ENCODE results near the gene C1QTNF6. TPM values are rescaled to one million over a fixed set of nuclear protein-coding genes. Genes with fewer than 3 reads are reported as not detected.

The C1QTNF6 gene
- total RNA-seq, 2 donors from 2014 or later = 1.8 to 2.9 TPM

DNA sequence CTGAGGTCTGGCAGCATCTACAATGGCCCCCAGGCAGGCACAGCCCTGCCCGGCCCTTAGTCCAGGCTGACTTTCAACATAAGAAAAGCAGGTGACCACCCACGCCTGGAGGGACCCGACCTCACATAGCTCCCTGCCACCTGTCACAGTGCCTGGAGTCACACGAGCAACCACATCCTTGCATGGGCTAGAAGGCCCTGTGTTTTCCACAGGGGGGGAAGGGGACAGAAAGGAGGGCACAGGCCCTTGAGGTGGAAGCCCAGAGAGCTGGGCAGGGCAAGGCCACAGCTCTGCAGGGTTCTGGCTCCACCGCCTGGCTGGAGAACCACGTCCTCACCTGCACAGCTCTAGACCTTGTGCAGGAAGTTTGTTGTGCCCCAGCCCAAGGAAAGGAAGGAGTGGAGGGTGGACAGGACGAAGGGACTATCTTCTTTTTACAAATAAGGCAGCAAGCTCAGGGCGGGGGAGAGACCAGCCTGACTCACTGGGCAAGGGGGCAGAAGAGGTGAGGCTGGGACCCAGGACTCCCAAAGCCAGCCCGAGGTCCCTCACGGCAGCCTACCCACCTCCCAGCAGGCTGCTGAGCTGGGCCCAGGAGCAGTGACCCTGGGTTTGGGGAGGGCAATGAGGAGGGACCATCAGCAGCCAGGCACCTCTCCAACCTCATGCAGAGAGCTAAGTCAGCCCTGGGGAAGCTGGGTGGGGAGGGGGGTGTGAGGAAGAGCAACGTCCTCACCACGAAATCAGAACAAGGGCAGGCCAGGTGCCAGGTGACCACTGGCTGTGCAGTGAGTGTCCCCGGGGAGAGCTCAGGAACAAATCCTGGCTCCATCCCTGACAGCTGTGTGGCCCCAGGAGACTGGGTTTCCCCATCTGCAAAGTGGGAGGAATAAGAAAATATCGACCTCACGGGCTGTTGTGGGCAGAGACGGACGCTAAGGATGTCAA, 4.3 kb downstream of the C1QTNF6 start:
- ATAC-seq = no peak
- DNase-seq = peak; percentile 13
- intact Hi-C loops (cut with DNase I) = no loop called here

DNA sequence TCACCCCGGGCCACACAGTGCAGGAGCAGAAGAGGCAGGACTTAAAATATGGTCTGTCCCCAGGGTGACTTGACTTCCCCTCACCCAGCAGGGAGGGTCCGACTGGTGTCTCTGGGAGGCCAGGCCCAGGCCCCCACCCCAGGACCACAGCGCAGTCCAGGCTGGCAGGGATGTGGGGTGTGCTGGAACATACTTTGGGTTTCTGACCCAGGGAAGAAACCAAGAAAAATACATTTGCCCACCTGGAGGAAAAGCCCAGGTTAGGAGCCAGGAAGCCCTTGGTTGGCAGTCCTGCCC, 5.2 kb downstream of the C1QTNF6 start:
- DNase-seq (peak; percentile 7), ATAC-seq (no peak)
- intact Hi-C loops (cut with DNase I) = no loop called here

DNA sequence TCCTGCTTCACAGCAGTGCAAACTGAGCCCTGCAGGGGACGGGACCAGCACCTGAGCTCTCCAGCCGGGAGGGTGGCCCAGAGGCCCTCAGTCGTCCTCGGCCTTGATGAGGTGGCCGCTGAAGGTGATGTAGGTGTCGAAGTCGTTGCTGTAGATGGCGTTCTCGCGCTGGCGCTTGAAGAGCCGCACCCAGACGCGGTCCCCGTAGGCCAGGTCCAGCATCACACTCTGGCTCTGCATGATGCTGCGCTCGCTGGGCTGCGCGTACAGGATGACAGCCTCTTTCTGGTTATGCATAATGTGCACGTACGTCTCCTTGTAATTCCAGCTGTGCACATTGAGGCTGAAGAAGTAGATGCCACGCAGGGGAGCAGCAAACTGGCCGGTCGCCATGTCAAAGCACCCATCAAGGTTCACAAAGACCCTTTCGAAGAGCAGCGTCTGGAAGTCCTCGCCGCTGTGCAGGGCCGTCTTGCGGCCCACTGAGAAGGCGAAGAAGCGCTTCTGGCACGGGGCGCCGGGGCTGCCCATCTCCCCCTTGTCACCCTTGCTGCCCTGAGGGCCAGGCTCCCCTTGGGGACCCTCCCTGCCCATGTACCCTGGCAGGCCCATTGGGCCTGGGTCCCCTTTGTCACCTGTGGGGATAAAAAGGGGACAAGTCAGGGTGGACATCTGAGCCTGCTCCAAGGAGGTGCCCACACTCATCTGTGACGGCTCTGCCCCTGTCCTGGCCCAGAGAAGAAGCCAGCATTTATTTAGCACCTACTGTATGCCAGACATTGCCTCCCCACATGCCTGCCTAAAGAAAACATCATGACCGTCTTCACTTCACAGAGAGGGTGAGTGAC, 5.7 kb downstream of the C1QTNF6 start:
- DNase-seq (peak; percentile 8), ATAC-seq (no peak)

DNA sequence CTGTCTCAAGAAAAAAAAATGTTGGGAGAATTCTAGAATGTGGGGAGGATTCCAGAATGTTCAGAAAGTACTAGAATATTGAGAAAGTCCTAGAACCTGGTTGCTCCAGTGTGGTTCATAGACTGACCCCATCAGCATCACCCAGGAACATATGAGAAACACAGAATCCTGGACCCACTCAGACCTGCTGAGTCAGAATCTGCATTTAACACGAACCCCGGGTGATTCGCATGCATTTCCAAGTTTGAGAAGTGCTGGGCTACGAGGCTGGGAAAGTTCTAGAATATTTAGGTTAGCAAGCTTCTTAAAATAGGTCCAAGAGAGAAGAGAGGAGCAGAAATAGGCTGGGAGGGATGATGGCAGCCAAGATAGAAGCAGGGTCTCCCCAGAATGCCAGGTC, 6.4 kb downstream of the C1QTNF6 start:
- intact Hi-C loops (cut with DNase I) = no loop called here
- ATAC-seq = no peak
- peak; percentile 6 for DNase-seq

More for the DNA sequence above, 5.7 kb downstream of the C1QTNF6 start:
- intact Hi-C loops (cut with DNase I) = no loop called here

DNA sequence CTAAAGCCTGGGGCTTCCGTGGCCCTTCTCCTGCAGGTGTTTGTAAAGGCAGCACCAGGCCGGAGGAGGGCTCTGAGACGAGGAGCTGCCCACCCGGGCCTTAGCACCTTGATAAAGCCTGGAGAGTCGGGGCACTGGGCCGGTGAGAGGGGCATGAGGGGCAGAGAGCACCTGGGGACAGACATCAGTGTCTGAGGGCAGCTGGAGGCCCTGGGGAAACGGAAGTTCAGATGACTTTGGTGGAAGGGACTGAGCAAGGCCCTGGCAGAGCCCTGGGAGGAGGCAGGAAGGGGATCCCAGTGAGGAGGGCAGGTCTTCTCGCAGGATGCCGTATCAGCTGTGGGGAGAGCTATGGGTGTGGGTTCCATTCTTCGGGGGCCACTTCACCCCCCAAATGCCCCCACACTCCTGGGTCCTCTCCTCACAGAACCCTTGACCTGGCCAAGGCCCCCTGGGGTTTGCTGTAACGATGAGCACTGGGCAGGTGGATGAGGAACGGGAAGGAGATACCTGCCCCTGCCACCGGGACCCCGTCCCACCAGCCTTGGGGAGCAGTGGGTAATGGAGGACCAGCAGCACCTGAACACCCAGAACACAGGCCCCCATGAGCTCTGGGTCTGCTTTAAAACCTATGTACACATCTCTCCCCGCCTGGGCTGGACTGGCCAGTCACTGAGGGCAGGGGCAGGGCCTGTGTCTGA, 7.4 kb downstream of the C1QTNF6 start:
- DNase-seq (peak; percentile 20), ATAC-seq (no peak)
- intact Hi-C loops (cut with DNase I) = no loop called here

DNA sequence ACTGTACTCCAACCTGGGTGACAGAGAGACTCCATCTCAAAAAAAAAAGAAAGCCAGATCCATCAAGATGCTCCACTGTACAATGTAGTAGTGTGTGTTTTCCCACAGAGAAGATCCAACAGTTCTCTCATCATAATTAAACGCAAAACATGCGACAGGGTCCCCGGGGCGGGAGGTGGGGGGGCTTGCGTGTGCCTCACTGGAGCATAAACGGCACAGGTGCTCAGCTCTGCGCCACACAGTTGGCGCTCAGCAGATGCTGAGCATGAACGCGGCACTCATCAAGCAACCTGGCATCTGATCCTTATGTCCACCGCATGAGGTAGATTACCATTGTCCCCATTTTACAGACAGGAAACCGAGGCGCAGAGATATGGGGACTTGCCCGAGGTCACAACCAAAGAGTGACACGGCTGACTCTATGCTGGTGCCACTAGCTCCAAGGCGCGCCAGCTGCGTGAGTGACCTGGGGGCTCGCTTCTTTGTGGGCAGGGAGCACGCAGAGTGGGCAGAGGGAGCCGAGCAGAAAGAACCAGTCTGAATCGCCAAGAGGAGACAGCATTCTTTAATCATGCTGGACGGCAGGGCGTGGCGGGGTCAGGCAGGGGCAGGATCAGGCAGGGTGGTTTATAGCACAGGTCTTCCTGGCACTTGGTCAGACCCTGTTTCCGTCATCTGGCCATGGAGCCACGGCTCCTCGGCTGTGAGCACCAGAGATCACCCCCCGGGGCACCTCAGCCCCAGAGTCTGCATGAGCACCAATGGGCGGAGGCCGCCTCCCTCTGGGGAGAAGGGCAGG, 8.2 kb downstream of the C1QTNF6 start:
- DNase-seq (peak; percentile 30), ATAC-seq (no peak)
- intact Hi-C loops (cut with DNase I) = no loop called here

DNA sequence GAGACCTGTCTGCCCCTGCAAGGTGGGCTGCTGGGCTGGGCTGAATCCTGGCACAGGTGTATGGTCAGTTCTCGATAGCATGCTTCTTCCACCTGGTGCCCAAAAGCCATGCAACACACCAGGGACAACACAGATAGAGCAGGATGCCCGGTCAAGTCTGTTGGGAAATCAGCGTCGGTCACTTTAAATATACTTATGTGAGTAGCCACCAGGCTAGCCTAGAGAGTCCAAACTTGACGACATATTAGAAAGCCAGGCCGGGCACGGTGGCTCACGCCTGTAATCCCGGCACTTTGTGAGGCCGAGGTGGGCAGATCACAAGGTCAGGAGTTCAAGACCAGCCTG, 8.9 kb downstream of the C1QTNF6 start:
- intact Hi-C loops (cut with DNase I) = no loop called here
- DNase-seq (peak; percentile 11), ATAC-seq (no peak)

DNA sequence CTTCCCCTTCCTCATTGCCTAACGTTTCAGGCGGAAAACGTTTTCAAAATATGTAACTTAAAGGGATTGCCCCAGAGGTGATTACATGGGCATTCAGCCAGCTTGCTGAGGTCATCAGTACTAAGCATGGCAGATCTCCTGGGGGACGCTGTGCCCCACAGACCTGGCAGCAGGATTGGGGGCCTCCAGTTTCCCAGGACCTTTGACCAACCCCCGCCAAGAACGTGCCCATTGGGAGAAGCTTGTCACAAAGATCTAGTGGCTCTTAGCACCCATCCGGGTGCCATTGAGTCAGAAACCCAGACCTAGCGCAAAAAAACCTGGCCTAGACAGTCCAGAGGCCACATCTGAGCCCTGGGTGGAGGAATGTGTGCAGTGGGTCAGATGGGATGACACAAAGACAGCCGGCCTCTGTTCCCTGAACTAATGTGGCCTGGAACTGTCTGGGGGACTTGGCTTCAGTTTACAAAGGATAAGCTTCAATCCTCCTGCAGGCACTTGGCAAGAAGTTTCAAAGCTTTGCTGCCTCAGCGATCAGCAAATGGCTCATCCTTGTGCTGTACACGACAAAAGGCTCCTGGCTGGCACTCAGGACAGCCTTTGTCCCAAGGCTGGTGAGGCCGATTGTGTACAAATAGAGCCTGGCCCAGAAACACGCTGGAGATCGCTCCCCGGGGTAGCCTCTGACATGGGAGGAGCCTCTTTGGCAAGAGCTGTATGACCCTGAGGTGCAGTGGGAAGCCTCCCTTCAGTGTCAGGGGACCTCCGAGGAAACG, 9.5 kb downstream of the C1QTNF6 start:
- DNase-seq (peak; percentile 34), ATAC-seq (peak; percentile 24 to 41)

DNA sequence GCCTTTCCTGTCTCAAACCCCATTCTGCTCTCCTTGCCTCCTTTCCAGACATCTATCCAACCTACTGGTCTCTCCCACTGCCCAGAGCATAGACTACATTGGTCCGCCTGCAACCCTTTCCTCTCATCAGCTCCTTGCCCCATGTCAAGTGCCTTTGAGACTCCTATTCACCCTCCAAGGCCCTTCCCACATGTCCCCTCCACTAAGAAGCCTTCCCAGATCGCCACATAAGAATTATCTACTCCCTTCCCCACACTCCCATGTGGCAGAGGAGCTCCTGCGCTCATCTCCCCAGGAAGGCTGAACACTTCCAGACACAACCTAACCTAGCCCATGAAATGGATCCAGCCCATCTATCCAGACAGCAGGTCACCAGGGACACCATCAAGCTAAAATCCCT, 10.3 kb downstream of the C1QTNF6 start:
- no peak for DNase-seq
- ATAC-seq = no peak
- intact Hi-C loops (cut with DNase I) = no loop called here

More for the DNA sequence above, 9.5 kb downstream of the C1QTNF6 start:
- intact Hi-C loops (cut with DNase I) = no loop called here

DNA sequence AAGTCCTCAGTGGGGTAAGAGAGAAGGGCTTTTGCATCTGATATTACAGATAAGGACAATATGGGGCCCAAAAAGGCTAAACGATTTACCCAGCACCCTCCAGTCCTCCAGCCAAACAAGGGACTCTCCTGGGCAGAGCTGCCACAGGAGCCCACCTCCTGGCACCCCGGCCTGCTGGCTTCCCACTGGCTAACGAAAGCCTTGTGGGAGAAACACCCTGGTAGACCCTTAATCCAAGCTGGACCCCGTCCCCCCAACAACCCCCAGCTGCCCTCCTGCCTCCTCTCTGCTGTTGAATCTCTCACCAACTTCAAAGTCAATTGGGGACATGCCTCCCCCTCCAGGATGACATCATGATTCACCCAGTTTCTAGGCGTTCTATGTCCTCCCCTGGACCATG, 10.8 kb downstream of the C1QTNF6 start:
- DNase-seq (no peak), ATAC-seq (no peak)
- intact Hi-C loops (cut with DNase I) = no loop called here

DNA sequence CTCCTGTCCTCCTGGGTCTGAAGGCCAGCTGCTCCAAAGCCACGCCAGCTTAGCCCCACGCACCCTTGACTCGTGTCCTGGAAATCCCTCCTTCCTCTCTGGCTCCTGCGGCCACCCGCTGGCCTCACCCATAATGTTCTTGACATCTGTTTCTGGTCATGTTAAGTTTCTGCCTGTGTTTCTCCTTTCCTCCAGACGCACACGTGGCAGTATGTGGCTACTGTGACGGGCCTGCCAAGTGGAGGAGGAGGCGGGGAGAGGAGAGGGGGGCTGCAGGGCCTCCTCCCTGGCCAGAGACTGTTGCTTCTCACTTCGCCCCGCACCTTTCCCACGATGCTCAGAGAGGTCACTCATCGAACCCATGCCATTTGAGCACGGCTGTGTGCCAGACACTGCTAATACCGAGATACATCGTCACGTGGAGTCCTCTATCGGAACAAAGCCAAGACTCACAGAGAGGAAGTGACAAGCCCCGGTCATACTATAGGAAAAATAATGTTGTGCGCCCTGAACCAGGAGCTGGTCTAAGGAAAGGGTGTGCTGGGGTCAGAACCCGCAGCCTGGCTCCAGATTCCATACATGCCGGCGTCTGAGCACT, 11.5 kb downstream of the C1QTNF6 start:
- DNase-seq (peak; percentile 70), ATAC-seq (peak; percentile 78 to 86)
- intact Hi-C loops (cut with DNase I) = no loop called here

DNA sequence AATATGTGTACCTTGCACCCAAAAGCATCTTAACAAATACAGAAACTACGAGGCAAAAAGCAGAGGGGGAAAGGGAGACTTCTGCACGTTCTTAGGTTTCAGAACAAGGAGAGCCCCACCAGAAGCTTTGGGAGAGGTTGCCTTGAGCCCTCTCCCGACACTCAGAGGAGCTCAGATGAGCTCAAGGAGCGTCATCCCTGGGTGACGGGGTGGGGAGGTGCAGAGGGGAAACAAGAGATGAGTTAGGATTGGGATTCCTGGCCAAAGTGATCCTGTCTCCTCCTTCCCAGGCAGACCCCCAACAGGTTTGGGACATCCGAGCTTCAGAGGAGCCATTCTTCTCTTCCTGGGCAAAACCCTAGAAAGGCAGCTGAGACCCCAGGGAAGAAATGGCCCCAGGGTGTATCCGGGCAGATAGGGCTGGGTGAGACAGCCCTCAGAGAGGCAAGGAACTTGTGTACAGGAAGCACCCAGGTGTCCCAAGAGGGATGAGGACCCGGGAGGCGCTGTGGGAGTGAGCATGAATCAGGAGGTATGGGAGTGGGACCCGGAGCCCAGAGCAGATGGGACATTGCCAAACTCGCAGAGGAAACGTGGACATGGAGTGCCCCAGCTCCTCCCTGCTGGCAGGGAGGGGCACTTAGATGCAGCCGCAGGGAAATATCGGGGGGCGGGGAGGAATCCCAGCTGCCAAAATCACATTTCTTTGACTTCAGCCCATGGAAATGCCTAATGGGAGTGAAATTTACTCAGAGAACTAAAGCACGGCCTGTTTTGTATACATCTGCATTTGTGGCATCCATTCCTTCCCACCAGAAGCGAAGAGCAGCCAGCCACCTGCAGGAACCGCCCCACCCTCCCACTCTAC, 12.4 kb downstream of the C1QTNF6 start:
- DNase-seq (no peak), ATAC-seq (peak in 1 of 2 donors; percentile 3)
- intact Hi-C loops (cut with DNase I) = no loop called here

DNA sequence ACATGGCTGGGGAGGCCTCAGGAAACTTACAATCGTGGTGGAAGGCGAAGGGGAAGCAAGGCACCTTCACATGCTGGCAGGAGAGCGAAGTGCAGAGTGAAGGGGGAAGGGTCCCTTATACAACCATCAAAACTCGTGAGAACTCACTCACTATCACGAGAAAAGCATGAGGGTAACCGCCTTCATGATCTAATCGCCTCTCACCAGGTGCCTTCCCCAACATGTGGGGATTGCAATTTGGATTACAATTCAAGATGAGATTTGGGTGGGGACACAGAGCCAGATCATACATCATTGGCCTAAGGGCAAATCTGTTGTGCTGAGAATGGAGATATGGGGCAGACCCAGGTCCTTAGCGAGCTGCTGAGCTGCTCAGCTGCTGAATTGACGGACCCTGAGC, 13.1 kb downstream of the C1QTNF6 start:
- intact Hi-C loops (cut with DNase I) = no loop called here
- DNase-seq = no peak
- no peak for ATAC-seq

DNA sequence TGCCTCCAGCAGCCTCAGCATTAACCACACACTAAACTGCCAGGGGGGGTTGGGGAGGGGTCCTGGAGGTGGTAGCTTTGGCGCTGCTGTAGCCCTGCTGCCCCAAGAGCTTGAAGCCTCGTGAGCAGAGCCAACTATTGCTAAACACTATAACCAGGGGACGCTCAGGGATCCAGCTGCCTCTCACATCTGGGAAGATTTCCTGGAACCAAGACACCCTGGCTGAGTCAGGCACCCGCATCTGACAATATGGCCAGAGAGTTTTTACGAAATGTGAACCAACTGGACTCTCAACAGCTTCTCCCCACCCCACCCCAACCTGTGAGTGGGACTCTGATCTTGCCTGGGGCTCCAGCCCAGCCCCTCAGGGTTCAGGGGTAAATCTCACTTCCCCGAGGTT, 14.3 kb downstream of the C1QTNF6 start:
- ATAC-seq (peak; percentile 6 to 35), DNase-seq (peak; percentile 47)
- intact Hi-C loops (cut with DNase I) = no loop called here

DNA sequence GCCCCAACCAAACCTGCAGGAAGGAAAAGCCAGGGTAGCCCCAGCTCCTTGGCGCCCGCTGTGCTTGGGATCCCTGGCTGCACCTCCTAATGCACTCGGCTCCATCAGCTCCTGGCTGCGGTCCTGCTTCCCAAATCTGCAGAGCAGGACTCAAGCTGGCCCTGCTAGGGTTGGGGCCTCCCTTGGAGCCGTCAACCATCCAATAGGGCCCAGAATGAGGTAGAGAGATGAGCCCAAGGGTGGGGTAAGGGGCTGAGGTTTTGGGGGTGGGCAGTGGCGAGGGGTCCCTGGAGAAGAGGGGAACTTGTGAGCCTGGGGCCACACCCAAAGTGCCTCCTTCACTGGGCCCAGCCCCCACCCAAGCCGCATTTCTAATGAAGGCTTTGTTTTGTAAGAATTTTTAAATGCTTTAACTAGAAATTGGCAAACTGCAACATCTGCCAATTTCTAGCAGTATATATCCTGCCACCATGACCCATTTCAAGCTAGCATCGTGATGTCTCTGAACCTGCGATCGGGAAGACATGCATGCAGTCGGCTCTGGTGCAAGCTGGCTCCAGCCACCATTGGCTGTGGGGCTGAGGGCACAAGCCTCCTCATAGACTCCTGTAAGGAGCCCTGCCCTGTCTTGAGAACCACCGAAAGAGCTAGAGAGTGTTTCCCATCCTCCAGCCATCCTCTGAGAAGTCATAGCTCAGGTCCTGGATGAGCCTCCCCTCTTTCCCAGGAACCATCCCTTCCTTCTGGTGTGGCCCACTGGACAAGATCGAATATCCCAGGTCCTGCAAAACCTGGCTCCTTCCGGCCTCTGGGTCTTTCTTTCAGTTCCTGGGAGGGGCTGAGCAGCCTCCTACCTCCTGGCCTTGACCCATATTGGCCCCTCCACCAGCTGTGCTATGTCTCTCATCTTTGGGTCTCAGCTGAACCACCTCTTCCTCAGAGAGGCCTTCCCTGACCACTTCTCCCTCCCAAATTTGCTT, 15.5 kb downstream of the C1QTNF6 start:
- intact Hi-C loops (cut with DNase I) = no loop called here
- DNase-seq = no peak
- no peak for ATAC-seq

DNA sequence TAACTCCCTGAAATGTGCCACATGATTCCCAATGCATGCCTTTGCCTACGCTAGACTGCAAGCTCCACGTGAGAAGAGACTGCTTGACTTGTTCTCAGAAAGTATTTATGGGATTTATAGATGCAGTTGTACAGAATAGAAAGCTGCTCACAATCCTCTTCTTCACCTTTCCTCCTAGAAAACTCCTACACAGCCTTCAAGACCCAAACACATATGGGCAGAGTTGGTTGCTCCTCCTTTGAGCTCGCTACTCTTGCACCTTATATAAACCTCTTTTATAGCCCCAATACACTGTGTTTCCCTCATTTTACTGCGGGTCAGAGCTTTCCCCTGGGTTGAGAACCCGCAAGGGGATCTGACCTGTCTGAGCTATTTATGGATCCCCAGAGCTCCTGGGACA, 16.4 kb downstream of the C1QTNF6 start:
- no peak for ATAC-seq
- no peak for DNase-seq
- intact Hi-C loops (cut with DNase I) = no loop called here
